ENCODE data around the gene KRTAP4-1.

- no peak for TF ChIP-seq POLR2AphosphoS5 (IDR thresholded peaks at IDR 0.05; ENCODE audit: low read depth, low read length)
- TF ChIP-seq SIN3A (IDR thresholded peaks at IDR 0.05; ENCODE audit: borderline replicate concordance, insufficient read depth, low read length) = no peak
- no peak for TF ChIP-seq TAF1 (IDR thresholded peaks at IDR 0.05; ENCODE audit: borderline replicate concordance, insufficient read depth, low read length)
- TF ChIP-seq REST (IDR thresholded peaks at IDR 0.05; ENCODE audit: insufficient read depth in 1 of 2, low read depth in 2 of 2, low read length in 2 of 2) = no peak
- TF ChIP-seq FOXP2 (optimal IDR thresholded peaks at IDR 0.05; ENCODE audit: borderline replicate concordance, extremely low read depth, extremely low read length, insufficient read depth) = no peak
Measured at GRCh38 chr17:41223821-41224220, 39.1 kb upstream of the KRTAP4-1 start.

All from PFSK-1 (cell line).